Measurements from ENCODE around the gene ABCD1.

The ABCD1 gene

DNA sequence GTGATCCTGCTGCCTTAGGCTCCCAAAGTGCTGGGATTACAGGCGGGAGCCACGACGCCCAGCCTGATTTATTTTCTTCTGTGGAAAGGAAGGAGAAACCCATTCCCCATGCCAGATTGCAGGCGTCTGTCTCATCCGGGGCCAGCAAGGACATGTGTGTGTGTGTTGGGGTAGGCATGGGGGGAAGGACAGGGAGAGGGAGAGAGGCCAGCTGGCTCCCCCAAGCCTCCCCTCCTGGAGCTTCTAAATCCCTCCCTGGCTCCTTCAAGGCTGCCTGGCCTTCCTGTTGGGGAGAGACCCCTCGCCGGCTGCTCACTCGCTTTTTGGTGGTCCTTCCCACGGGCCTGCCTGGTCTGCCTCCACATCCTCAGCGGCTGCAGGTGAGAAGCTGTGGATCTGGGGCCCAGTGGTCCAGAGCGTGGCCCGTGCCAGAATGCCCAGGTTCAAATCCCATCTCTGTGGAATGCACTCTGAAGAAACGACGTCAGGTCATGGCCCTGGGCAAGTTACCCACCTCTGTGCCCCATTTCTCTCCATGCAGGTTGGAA lies 38.0 kb downstream of the ABCD1 start:
- no peak for DNase-seq (ENCODE audit: low read depth in 3 of 3)

- no peak for DNase-seq (ENCODE audit: low read depth in 3 of 3)
These were observed 38.8 kb downstream of the ABCD1 start for GRCh38 chrX:153763298-153763932.

GRCh38 chrX:153763989-153764755 lies 39.5 kb downstream of the ABCD1 start, which contains the start of gene PLXNB3:
Gene PLXNB3 (plus strand): TSS chrX:153764249. CDS start chrX:153765536, 1,287 bp downstream.
- DNase-seq (ENCODE audit: low read depth in 3 of 3) = peak; percentile 52 to 56 (median 52)

DNA sequence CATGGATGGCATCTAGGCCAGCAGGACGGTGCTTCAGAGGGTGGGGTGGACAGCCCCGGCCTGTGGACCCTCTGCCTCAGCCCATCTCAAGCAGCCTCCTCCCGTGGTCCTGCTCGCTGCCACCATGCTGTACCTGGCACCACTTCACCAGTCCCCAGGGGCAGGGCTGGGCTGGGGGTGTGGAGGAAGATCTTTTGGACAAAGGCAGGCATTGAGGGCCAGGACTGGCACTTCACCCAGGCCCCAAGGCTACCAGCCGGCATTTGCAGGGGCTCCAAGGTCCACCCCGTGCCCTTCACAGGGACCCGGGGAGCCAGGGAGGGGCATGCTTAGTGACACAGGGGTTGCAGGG lies 40.1 kb downstream of the ABCD1 start:
- DNase-seq (ENCODE audit: low read depth in 3 of 3) = no peak

- no peak for DNase-seq (ENCODE audit: low read depth in 3 of 3)
These were observed 40.8 kb downstream of the ABCD1 start for GRCh38 chrX:153765138-153766079.

DNA sequence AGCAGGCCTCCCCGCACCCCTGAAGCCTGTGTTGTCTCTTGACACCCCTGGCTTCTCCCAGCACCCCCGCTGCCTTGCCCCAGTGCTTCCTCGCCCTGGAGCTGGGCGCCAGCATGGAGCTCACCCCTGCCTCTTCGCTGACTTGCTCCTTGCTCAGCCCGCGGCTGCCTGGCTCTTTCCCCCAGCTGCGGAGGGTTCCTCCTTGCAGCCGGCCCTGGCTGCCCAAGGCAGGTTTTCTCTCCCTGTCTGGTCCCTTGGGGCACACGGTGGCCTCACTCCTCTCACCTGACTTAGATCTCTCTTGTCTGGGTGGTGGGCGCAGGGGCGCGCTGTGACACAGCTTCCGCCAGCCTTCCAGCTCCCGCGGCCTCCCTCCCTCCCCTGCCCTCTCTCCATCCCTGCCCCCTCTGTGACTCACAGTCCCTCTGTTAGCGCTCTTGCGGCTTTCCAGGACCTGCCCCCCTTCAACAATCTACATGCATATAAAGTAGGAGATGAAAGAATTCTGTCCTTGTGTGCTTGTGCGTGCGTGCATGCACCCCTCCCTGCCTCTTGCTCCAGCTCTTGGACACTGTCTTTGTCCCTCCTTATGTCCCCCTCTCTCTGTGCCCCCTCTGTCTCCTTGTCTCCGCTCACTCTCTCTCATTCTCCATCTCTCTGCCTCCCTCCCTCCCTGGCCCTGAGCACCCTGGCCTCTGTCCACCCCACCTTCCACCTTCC lies 41.6 kb downstream of the ABCD1 start:
- DNase-seq (ENCODE audit: low read depth in 3 of 3) = no peak

DNA sequence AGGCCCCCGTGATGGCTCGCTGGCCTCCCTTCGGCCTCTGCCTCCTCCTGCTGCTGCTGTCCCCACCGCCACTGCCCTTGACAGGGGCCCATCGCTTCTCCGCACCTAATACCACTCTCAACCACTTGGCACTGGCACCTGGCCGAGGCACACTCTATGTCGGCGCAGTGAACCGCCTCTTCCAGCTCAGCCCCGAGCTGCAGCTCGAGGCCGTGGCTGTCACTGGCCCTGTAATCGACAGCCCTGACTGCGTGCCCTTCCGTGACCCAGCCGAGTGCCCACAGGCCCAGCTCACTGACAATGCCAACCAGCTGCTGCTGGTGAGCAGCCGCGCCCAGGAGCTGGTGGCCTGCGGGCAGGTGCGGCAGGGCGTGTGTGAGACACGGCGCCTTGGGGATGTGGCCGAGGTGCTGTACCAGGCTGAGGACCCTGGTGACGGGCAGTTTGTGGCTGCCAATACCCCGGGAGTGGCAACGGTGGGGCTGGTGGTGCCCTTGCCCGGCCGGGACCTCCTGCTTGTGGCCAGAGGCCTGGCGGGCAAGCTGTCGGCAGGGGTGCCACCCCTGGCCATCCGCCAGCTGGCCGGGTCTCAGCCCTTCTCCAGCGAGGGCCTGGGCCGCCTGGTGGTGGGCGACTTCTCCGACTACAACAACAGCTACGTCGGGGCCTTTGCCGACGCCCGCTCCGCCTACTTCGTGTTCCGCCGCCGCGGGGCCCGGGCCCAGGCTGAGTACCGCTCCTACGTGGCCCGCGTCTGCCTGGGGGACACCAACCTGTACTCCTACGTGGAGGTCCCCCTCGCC lies 42.4 kb downstream of the ABCD1 start:
- DNase-seq (ENCODE audit: low read depth in 3 of 3) = no peak

- no peak for DNase-seq (ENCODE audit: low read depth in 3 of 3)
These were observed 43.0 kb downstream of the ABCD1 start for GRCh38 chrX:153767674-153768055.

- DNase-seq (ENCODE audit: low read depth in 3 of 3) = no peak
These were observed 43.9 kb downstream of the ABCD1 start for GRCh38 chrX:153768311-153769157.

DNA sequence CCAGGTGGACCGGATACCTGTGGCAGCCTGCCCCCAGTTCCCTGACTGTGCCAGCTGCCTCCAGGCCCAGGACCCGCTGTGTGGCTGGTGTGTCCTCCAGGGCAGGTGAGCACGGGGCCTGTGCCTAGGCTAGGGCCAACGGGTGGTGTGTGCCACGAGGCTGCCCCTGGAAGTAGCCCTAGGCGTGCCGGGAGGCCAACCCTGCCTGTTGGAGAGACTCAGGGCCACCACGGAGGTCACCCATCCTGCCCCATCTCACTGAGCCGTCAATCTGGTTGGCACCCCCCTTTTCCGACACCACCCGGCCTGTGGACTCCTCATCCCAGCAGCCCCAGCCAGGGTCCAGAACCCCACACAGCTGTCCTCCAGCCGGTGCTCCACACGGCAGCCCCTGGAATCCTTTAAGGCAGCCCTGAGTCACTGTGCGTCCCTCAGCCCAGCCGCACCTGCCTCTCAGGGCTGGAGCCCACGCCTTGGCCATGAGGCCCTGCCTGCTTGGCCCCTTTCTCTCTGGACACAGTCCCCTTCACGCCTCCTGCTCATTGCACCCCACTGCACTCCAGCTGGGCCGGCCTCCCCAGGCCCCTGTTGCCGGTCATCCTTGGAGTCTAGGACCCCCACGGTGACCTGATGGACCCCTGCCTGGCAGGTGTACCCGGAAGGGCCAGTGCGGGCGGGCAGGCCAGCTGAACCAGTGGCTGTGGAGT lies 44.7 kb downstream of the ABCD1 start:
- no peak for DNase-seq (ENCODE audit: low read depth in 3 of 3)

DNA sequence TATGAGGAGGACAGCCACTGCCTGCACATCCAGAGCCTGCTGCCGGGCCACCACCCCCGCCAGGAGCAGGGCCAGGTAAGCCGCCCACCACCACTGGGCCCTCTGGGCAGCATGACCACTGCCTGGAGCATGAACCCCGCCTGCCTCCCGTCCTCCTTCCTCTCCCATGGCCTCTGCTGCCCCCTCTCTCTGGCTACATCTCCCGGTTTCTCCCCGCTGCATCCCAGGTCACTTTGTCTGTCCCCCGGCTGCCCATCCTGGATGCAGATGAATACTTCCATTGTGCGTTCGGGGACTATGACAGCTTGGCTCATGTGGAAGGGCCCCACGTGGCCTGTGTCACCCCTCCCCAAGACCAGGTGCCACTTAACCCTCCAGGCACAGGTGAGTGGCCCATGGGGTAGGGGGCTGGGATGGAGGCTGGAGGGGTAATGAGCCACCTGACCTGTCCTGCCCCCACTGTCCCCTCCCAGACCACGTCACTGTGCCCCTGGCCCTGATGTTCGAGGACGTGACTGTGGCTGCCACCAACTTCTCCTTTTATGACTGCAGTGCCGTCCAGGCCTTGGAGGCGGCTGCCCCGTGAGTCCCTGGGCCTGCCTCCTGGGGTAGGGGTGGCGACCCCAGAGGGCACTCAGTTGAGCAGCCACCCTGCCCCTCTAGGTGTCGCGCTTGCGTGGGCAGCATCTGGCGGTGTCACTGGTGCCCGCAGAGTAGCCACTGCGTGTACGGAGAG lies 45.4 kb downstream of the ABCD1 start:
- DNase-seq (ENCODE audit: low read depth in 3 of 3) = no peak

- no peak for DNase-seq (ENCODE audit: low read depth in 3 of 3)
These were observed 46.2 kb downstream of the ABCD1 start for GRCh38 chrX:153770601-153771414.

DNA sequence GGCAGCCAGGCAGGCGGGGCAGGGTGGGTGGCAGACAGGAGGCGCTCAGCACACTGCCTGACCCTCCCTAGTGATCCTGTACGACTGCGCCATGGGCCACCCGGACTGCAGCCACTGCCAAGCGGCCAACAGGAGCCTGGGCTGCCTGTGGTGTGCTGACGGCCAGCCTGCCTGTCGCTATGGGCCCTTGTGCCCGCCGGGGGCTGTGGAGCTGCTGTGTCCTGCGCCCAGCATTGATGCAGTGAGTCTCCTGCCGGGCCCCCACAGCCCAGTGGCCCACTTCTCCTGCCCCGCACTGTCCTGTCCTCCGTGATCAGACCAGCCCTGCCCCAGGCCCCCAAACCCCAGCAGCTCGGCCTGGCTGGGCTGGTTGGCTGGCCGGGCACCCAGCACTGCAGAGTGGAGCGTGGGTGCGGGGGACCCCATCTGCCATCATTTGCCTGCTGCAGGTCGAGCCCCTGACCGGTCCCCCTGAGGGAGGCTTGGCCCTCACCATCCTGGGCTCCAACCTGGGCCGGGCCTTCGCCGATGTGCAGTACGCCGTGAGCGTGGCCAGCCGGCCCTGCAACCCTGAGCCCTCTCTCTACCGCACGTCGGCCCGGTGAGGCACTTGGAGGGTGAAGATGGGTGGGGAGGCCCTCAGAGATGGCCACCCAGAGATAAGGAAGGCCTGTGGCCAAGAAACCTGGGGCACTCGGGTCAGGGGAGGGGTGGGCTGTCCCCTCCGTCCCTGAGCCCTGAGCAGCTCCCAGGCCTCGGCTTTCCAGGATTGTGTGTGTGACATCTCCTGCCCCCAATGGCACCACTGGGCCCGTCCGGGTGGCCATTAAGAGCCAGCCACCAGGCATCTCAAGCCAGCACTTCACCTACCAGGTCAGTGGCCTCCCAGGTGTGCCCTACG lies 47.0 kb downstream of the ABCD1 start:
- no peak for DNase-seq (ENCODE audit: low read depth in 3 of 3)

GRCh38 chrX:153772316-153773217 lies 47.9 kb downstream of the ABCD1 start:
- DNase-seq (ENCODE audit: low read depth in 3 of 3) = no peak

DNA sequence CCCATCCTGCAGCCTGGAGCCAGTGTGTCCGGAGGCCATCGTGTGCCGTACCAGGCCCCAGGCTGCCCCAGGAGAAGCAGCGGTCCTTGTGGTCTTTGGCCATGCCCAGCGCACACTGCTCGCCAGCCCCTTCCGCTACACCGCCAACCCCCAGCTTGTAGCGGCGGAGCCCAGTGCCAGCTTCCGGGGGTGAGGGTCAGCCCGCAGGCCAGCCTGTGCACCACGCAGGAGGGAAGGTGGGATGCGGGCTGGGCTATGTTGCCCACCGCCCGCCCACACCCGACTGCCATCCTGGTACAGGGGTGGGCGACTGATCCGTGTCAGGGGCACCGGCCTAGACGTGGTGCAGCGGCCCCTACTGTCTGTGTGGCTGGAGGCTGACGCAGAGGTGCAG lies 48.6 kb downstream of the ABCD1 start:
- no peak for DNase-seq (ENCODE audit: low read depth in 3 of 3)
